ENCODE results near the gene RBBP8NL.

DNA sequence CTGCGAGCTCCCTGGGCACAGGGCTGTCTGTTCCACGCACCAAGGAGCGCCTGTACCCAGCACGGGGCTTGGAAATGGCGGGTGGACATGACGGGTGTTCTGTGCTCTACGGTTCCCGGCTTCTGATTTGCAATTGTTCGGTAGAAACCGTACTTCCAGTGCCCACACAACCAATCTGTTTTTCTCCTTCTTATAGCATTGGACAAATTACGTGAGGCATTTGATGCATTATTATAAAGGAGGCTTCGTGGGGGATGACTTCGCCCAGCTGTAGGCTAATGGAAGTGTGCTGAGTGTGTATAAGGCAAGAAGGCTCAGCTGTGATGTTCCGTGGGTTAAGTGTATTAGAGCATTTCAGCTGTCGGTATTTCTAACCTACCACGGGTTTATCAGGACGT lies 50.3 kb downstream of the RBBP8NL start:
- TF ChIP-seq POLR2A (IDR thresholded peaks at IDR 0.05; ENCODE audit: low read length) (no peak), CTCF (IDR thresholded peaks at IDR 0.05) (no peak), MAFK (IDR thresholded peaks at IDR 0.05; ENCODE audit: partially characterized antibody) (no peak)
